ACC112 (cell line): ENCODE results near the gene ACACA.

ENCODE experiments used
- H2AFZ ChIP-seq: fragments of 200-600 bp; sonication (generic); one replicate; pipeline ENCODE4 v1.6.0; 2017; ENCODE audit warnings: antibody characterized with exemption, low read length; ENCODE audit not compliant: unreplicated experiment
- H3K27ac ChIP-seq: fragments of 200-600 bp; sonication (generic); 2 replicates; pipeline ENCODE4 v1.5.1; 2014; ENCODE audit warnings: low read depth, mild to moderate bottlenecking, antibody characterized with exemption, low read length, moderate library complexity
- H3K27me3 ChIP-seq: fragments of 200-600 bp; sonication (generic); 2 replicates; pipeline ENCODE4 v1.6.1; 2014; ENCODE audit warnings: mild to moderate bottlenecking, antibody characterized with exemption, low read length, moderate library complexity, mixed read lengths; ENCODE audit not compliant: insufficient read depth
- H3K36me3 ChIP-seq: fragments of 200-600 bp; sonication (generic); 2 replicates; pipeline ENCODE4 v1.6.1; 2016; ENCODE audit warnings: mild to moderate bottlenecking, antibody characterized with exemption, low read length, moderate library complexity, mixed read lengths; ENCODE audit not compliant: insufficient read depth
- H3K4me1 ChIP-seq: fragments of 200-600 bp; sonication (generic); one replicate; pipeline ENCODE4 v1.6.1; 2016; ENCODE audit warnings: low read length, mixed read lengths; ENCODE audit not compliant: insufficient read depth, unreplicated experiment, control insufficient read depth
- H3K4me3 ChIP-seq: fragments of 200-600 bp; sonication (generic); 2 replicates; pipeline ENCODE4 v1.5.1; 2014; ENCODE audit warnings: mild to moderate bottlenecking, low read depth, low read length
- H3K79me2 ChIP-seq: fragments of 200-600 bp; sonication (generic); one replicate; pipeline ENCODE4 v1.6.0; 2016; ENCODE audit warnings: low read length; ENCODE audit not compliant: control insufficient read depth, unreplicated experiment, insufficient read depth

Gene ACACA

DNA sequence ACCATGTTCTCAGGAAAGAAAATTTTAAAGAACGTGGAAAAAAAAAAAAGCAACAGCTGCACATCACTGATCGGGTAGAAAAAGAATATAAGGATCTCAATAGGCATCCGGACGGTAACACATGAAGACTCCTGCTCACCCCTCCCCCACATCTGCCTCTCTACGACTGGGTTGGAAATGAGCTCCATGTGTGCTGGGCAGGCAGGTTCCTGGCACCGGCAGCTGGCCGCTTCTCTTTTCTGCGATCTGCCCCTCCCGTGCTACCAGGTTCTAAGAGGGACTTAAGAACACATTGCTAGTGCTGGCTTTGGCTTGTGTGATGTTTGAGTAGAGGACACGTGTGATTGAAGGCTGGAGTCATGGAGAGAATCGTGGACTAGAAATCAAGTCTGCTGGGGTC is 342.4 kb downstream of the ACACA start:
- H3K4me3 ChIP-seq: no peak overlapping the region
- H3K4me1 ChIP-seq: peaks cover 9% of the 10 kb centered on the region
- H3K27ac ChIP-seq: no peak overlapping the region
- no peak overlapping the region for H2AFZ ChIP-seq
- peaks cover 39% of the 10 kb centered on the region for H3K27me3 ChIP-seq
- H3K79me2 ChIP-seq: no peaks in the 10 kb centered on the region
- no peaks in the 10 kb centered on the region for H3K36me3 ChIP-seq

DNA sequence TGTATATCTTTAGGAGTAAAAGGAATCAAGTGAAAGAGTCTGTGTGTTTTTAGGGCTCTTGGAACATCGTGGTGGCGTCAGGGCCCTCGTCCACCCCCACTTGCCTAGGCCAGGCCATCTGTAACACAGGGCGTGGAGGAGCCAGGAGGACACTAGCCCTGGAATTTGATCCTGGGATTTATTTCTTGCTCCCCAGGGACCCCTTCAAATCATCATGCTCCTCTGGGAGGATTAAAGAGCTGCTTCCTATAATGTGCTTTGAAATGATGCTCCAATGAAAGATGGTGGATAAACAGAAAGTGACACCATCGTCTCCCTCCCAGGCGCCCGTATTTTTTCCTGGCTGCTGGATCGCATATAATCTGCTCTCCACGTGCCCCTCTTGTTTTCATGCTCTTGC is 344.6 kb downstream of the ACACA start:
- Histone ChIP-seq H3K4me1 (no peaks in the 10 kb centered on the region), H2AFZ (no peak overlapping the region), H3K27me3 (peaks cover 27% of the 10 kb centered on the region)

DNA sequence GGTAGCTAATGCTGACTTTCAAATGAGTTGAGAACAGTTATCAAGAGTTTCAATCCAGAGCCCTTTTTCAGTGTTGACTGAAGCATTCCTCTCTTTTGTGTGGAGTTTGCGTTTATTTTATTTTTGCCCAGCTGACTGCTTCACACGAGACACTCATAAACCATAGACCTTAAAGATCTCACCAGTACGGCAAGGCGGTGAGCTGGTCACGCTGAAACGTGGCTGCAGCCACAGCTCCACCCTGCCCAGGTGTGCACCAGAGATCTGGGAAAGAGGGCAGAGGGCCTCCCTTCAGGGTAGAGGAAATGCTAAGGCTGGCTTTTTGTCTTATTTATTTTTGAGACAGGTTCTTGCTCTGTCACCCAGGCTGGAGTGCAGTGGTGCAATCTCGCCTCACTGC is 345.7 kb downstream of the ACACA start:
- Histone ChIP-seq H3K4me1 (no peaks in the 10 kb centered on the region), H3K4me3 (no peak overlapping the region)

More for the DNA sequence above, 344.6 kb downstream of the ACACA start:
- no peak overlapping the region for H3K4me3 ChIP-seq
- no peaks in the 10 kb centered on the region for H3K79me2 ChIP-seq
- H3K27ac ChIP-seq: no peak overlapping the region
- 0 out of 2 replicates have a peak, but pooled peaks cover under 1% of the 10 kb centered on the region for H3K36me3 ChIP-seq

DNA sequence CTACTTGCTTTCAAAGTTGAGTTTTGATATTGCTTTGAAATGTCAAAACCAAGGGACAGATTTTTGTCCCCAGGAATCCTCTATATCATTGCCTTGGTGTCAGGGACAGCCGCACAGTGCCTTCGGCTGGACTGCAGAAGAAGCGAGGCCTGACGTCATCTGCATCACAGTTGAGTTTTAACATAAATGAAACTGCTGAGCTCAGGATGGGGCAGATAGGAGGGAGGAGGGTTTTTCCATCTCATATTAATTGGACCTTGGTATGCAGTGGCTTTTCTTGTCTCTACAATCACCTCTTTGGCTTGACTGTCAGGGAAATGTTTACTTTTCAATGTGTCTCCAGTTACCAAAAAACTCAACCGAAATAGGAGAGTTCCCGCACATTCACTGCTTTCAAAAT is 346.5 kb downstream of the ACACA start:
- no peaks in the 10 kb centered on the region for H3K79me2 ChIP-seq
- H3K27me3 ChIP-seq: peaks cover 7% of the 10 kb centered on the region
- H3K4me1 ChIP-seq: no peaks in the 10 kb centered on the region
- no peak overlapping the region for H2AFZ ChIP-seq
- H3K36me3 ChIP-seq: 0 out of 2 replicates have a peak, but pooled peaks cover 3% of the 10 kb centered on the region
- H3K27ac ChIP-seq: no peak overlapping the region
- no peak overlapping the region for H3K4me3 ChIP-seq

More for the DNA sequence above, 345.7 kb downstream of the ACACA start:
- Histone ChIP-seq H3K27me3 (peaks cover 16% of the 10 kb centered on the region), H3K79me2 (no peaks in the 10 kb centered on the region), H2AFZ (no peak overlapping the region), H3K27ac (no peak overlapping the region), H3K36me3 (0 out of 2 replicates have a peak, but pooled peaks cover 3% of the 10 kb centered on the region)

DNA sequence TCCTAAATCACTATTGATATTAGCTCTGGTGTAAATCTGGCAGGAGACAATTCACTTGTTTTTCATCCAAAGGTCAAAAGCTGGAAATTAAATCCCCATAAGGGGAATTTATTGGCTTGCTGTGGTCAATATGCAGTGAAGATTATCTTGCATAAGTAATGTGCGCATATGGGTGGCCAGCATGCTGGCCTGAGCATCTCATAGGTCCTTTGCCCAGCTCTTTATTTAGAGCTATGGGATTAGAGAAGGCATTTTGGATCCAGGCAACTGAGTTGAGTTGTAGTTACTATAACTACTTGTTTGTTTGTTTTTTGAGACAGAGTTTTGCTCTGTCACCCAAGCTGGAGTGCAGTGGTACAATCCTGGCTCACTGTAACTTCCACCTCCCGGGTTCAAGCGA is 347.1 kb downstream of the ACACA start:
- Histone ChIP-seq H2AFZ (no peak overlapping the region), H3K27me3 (peaks cover 1% of the 10 kb centered on the region; the same call in 1 of the 2 replicates), H3K27ac (no peak overlapping the region)

DNA sequence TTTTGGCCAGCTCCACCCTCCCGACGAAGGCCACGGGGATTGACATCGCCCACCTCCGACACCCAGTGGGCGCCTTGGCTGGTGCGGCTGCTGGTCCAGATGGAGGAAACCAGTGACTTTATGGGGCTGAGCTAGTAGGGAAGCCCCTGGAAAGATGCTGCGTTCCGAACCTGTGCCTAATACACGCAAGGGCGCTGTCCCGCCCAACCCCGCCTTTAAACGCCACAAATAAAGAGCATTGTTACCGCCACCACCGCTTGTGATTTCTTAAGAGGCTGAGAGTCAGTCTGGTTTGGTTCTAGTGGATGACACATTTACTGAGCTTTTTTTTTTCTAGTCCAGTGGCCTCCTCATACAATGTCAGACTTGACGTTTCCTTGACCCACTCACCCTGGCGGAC is 350.0 kb downstream of the ACACA start:
- Histone ChIP-seq H3K27me3 (no peaks in the 10 kb centered on the region), H3K4me3 (no peak overlapping the region), H3K27ac (no peak overlapping the region), H3K36me3 (0 out of 2 replicates have a peak, but pooled peaks cover 3% of the 10 kb centered on the region), H2AFZ (no peak overlapping the region), H3K4me1 (no peaks in the 10 kb centered on the region), H3K79me2 (no peaks in the 10 kb centered on the region)

More for the DNA sequence above, 347.1 kb downstream of the ACACA start:
- Histone ChIP-seq H3K4me1 (no peaks in the 10 kb centered on the region), H3K4me3 (no peak overlapping the region), H3K36me3 (0 out of 2 replicates have a peak, but pooled peaks cover 3% of the 10 kb centered on the region), H3K79me2 (no peaks in the 10 kb centered on the region)

DNA sequence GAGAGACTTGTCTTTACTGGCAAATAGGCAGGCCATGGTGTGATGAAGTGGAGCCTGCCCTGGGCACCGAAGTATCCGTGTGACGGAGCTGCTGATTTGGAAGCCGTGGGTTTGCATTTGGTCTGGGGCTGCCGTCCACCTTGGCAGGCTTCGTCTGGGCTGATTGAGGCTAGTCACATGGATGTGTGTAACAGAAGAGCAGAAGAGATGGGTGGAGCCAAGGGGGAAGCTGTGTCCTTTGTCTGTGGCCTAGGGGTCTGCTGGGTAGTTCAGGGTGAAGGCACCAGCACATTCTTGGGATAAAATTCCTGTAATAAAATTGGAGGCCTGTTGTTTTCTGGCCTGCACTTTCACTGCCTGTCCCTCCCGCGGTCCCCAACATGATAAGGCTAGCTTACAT is 351.7 kb downstream of the ACACA start:
- Histone ChIP-seq H3K79me2 (no peaks in the 10 kb centered on the region), H3K4me1 (no peaks in the 10 kb centered on the region), H2AFZ (no peak overlapping the region), H3K4me3 (no peak overlapping the region), H3K27ac (no peak overlapping the region), H3K27me3 (no peaks in the 10 kb centered on the region), H3K36me3 (0 out of 2 replicates have a peak, but pooled peaks cover 3% of the 10 kb centered on the region)

DNA sequence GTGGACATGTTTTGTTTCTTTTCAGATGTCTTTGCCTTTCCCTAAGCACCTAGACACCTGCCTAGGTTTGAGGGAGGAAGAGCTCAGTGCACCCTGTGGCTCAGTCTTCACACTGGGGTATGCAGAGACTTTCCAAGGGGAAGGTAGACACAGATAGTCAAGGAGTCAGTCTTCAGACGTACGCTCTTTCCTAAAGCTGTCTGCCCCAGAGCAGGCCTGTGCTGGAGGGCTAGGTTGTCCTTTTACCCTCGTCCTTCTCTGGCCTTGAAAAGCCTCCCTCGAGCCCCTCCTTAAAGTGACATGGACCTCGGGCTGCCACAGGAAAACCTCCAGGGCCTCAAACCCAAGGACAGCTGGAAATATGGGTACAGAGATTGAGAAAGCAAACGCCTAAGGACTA is 354.2 kb downstream of the ACACA start:
- Histone ChIP-seq H3K4me1 (no peaks in the 10 kb centered on the region), H3K4me3 (no peak overlapping the region), H3K79me2 (no peaks in the 10 kb centered on the region), H2AFZ (no peak overlapping the region), H3K36me3 (0 out of 2 replicates have a peak, but pooled peaks cover 3% of the 10 kb centered on the region), H3K27ac (no peak overlapping the region), H3K27me3 (no peaks in the 10 kb centered on the region)

DNA sequence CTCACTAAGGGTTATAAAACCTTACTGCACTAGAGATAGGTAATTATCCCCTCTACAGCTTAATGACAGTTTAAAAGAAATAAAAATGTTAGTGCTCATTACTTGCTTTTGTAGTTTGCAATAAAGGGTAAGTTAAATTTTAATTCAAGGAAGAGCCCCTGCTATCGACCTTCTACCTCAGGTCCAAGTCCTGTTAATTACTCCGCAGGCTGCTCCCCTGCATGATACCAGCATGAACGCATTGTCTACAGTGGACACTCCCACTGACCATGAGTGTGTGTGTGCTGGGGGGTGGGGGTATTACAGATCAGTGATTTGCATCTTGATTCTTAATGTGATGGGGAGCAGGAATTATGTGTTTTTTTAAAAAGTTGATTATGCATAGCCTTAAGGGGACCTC is 354.8 kb downstream of the ACACA start:
- Histone ChIP-seq H3K4me3 (no peak overlapping the region), H3K27ac (no peak overlapping the region), H3K79me2 (no peaks in the 10 kb centered on the region), H3K36me3 (0 out of 2 replicates have a peak, but pooled peaks cover under 1% of the 10 kb centered on the region), H3K27me3 (no peaks in the 10 kb centered on the region), H2AFZ (no peak overlapping the region), H3K4me1 (no peaks in the 10 kb centered on the region)

DNA sequence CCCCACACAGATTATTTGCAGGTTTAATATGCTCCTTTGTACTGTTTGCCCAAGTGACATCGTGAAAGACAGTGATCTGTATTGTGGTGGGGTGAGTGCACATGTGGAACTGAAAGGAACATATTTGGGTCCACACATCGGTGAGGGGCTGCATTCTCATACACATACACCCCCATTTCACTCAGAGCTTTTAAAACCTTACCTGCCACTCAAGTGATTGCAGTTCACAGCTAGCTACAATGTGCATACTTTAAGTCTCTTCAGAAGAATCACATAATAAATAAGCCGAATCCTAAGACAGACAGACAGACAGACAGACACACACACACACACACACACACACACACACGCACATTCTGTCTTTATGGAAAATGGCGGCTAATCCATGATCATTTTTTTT is 355.3 kb downstream of the ACACA start:
- Histone ChIP-seq H2AFZ (no peak overlapping the region), H3K79me2 (no peaks in the 10 kb centered on the region), H3K4me1 (no peaks in the 10 kb centered on the region), H3K27me3 (no peaks in the 10 kb centered on the region), H3K4me3 (no peak overlapping the region), H3K27ac (no peak overlapping the region), H3K36me3 (no peaks in the 10 kb centered on the region)

DNA sequence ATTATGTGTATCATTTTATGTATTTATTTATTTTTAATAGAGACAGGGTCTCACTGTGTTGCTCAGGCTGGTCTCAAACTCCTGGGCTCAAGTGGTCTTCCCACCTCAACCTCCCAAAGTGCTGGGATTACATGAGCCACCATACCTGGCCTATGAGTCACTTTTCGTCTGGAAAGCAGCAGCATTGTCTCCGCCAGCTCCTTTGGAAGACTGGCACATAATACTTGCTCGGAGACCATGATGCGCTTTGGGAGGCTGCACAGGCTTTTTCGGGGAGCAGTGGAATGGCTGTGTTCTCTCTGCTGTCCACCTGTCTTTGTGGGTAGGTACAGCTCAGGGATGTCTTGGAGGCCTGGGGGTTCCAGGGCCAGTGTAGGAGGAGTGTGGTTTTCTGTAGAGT is 355.7 kb downstream of the ACACA start:
- no peak overlapping the region for H2AFZ ChIP-seq
- H3K4me3 ChIP-seq: no peak overlapping the region
- no peaks in the 10 kb centered on the region for H3K4me1 ChIP-seq
- H3K79me2 ChIP-seq: no peaks in the 10 kb centered on the region
- H3K36me3 ChIP-seq: no peaks in the 10 kb centered on the region
- H3K27ac ChIP-seq: no peak overlapping the region
- H3K27me3 ChIP-seq: no peaks in the 10 kb centered on the region
